Ammon's horn (tissue), 1 donor: ENCODE results near the gene NUMB.

Experiments
- DNase-seq: peaks from one replicate; pipeline ENCODE4 v3.0.0-alpha.2; 2016; ENCODE audit warnings: low spot score

NUMB gene

DNA sequence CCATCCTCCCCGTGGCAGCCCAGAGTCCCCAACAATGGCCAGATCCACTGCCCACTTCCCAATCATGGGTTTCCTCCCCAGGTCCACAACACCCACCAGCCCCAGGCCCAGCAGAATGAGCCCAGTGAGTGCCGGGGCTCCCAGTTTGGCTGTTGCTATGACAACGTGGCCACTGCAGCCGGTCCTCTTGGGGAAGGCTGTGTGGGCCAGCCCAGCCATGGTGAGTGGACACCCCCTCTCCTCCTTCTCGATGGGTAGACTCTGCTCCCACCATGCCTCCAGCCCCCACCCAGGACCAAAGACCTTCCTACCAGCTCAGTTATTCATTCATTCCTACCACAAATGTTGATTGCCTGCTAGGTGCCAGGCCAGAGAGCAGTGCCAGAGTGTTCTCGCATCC, 197.3 kb downstream of the NUMB start:
- no peak for DNase-seq

DNA sequence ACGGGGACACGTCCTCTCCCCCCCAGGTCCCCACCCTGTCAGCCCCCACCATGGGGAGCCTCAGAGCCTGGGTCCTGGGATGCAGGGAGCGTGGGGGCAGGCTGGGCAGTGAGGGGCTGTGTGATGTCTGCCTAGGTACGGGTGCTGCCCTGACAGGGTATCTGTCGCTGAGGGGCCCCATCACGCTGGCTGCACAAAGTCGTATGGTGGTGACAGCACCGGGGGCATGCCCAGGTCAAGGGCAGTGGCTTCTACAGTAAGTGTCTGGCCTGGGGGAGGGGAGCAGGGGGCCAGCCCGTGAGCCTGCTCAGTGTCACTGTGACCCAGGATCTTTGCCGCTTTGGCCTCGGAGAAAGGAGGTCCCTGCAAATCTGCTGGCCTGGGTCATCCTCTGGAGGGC, 197.8 kb downstream of the NUMB start:
- no peak for DNase-seq

DNA sequence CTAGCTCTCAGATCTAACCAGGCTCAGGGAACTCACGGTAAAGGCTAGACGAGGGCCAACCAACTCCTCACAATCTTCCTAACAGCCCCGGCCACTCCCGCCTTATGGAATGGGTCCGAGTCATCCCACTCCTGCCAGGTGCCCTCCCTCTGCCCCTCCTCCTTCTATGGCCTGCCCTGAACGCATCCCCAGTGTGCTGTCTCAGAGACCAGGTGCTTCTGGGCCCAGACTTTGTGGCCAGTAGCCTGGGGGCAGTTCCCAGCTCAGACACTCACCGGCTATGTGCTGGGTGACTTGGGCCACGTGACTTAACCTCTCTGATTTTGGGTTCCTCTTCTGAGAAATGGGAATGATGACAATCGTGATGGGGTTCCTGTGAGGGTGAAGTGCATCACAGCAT, 198.5 kb downstream of the NUMB start:
- DNase-seq, result no peak

DNA sequence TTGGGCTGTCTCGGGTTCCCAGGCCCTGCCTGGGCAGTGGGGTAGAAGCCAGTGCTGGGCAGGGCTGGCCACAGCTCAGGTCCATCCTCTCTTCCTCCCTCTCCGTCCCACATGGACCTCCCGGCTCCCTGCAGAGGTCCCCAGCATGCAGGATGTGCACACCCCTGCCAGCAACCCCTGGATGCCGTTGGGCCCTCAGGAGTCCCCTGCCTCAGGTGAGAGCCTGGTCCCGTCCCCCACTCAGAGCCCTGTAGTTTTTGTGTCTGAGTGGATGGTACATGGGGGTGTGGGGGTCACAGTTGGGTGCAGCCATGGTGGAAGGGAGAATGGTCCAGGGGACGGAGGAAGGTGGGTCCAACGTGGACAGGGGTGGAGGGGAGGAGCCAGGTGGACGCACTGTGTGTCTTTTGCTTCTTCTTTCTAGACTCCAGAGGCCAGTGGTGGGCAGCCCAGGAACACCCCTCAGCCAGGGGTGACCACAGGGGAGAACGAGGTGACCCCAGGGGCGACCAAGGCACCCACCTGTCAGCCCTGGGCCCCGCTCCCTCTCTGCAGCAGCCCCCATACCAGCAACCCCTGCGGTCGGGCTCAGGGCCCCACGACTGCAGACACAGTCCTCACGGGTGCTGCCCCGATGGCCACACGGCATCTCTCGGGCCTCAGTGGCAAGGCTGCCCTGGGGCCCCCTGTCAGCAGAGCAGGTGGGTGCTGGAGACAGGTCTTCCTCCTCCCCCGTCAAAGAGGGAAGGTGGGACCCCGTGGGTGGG, 199.3 kb downstream of the NUMB start:
- no peak for DNase-seq

DNA sequence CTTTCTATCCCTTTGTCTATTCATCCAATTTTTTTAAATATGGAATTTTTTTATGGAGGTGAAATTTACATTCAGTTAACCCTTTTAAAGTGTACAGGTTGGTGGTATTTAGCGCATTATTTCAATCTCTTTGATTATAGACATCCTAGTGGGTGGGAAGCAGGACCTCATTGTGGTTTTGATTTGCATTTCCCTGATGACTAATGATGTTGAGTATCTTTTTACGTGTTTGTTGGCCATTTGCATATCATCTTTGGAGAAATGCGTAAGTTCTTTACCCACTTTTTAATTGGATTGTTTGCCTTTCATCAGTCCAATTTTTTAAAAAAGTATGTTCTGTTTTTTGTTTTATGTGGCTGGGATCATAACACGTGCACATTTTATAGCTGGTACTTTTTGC, 200.3 kb downstream of the NUMB start:
- DNase-seq, result no peak

DNA sequence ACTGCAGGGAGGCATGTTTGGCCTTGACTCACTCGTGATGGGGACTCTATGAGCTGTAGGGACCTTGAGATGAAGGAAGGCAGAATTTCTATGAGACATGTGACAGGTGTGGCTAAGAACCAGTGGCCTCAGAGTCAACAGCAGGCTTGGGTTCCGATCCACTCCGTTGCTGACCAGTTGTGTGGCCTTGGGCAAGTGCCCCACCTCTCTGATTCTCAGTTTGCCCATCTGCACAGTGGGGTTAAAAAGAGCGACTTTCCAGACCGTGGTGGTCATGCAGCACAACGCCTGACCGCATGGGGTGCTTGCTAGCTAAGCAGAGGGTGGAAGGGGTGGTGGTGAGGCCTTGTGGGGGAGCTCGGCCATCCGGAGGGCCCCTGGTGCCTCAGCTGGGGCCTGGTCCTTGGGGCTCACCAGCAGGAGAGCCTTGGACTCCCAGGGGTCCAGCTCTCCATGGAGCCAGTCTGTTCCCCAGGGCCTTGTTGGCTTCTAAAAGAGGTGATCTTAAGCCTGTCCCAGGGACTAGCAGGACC, 202.6 kb downstream of the NUMB start:
- no peak for DNase-seq

DNA sequence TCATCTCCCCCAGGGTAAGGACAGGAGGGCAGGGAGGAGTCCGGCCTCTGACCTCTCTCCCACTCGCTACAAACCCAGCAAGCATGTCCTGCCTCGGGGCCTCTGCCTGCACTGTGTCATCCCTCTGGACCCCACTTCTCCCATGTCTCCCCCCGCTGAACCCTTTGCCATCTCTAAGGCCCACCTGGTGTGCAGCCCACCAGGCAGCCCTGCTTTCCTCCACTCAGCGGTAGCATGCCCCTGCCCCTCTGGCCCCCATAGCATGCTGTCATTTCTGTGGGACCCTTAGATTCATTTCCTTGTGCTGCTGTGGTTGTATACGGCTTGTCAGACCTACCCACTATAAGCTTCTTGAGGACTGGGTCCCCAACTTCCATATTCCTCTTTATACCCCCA, 203.3 kb downstream of the NUMB start:
- no peak for DNase-seq

DNA sequence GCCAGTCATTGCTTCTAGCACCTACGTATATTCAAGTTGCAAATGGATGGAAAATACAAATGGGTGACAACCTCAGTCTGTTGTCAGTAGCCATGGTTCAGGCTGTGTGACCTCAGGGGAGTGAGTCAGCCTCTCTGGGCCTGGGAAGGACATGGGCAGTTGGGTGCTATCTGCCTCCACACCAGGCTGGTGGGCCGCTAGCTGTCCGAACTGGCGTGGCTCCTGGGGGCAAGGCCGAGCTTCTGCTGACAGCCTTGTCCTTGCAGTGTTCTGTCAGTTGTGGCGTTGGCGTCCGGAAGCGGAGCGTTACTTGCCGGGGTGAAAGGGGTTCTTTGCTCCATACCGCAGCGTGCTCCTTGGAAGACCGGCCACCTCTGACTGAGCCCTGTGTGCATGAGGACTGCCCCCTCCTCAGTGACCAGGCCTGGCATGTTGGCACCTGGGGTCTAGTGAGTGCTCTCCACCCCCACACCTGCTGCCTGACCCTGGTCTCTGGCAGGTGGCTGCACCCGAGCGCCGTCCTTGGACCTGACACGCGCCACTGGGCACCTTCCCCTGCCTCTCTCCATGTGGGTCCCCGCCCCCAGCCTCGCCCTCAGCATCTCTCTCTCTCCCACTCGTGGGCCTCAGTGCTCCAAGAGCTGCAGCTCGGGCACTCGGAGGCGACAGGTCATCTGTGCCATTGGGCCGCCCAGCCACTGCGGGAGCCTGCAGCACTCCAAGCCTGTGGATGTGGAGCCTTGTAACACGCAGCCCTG, 203.9 kb downstream of the NUMB start:
- DNase-seq, result no peak

DNA sequence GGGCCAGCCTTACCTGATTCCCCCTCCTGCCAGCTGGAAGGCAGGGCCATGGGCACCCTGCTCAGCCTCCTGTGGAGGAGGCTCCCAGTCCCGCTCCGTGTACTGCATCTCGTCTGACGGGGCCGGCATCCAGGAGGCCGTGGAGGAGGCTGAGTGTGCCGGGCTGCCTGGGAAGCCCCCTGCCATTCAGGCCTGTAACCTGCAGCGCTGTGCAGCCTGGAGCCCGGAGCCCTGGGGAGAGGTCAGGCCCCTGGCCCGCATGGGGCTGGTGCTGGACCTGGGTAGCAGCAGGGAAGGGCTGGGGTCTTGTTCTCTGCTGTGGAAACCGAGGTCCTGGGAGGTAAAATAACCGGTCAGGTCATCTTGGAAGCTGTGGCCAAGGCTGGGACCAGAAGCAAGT, 204.6 kb downstream of the NUMB start:
- DNase-seq, result no peak

DNA sequence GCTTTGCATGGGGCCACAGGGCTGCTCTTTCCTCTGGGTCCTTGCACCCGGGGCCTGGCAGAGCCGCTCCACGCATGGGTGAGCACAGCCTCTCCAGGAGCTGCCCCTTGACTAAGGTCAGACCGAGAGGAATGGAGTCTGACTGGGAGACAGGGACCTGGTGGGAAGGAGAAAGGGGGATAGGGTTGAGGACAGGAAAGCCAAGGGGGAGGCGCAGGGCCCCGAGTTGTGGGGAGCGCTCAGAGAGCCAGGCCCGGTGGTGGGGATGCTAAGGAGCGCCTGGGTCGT, 205.1 kb downstream of the NUMB start:
- DNase-seq, result no peak

DNA sequence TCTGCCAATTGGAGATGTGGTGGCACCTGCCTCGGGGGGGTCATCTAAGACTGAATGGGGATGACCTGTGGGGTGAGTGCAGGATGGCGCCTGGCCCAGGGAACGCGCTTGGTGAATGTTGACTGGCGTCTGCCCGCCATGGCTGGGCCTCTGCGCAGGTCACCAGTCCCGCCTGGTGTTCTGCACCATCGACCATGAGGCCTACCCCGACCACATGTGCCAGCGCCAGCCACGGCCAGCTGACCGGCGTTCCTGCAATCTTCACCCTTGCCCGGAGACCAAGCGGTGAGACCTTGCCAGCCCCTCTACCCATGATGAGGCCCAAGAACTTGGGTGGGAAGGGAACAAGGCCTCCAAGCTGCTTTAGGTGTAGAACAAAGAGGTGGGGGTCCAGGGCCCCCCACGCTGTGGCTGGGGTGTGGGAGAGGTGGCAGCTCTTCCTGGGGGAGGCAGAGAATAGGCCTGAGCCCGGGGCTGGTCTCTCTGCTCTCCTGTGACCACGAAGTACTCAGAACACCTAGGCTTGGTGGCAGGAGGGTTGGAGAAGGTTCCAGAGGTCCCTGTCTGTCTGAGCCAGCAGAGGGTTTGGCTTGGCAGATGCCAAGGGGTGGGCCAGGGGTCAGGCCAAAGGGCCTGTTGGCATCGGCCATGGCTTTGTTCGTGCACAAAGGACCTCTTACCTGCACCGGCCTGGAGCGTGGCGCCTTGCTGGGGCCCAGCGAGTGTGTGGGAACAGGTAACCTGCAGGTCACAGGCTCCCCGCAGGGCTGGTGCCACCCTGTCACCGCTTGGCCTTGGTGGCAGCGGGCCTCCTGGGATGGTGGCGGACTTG, 205.6 kb downstream of the NUMB start:
- no peak for DNase-seq

DNA sequence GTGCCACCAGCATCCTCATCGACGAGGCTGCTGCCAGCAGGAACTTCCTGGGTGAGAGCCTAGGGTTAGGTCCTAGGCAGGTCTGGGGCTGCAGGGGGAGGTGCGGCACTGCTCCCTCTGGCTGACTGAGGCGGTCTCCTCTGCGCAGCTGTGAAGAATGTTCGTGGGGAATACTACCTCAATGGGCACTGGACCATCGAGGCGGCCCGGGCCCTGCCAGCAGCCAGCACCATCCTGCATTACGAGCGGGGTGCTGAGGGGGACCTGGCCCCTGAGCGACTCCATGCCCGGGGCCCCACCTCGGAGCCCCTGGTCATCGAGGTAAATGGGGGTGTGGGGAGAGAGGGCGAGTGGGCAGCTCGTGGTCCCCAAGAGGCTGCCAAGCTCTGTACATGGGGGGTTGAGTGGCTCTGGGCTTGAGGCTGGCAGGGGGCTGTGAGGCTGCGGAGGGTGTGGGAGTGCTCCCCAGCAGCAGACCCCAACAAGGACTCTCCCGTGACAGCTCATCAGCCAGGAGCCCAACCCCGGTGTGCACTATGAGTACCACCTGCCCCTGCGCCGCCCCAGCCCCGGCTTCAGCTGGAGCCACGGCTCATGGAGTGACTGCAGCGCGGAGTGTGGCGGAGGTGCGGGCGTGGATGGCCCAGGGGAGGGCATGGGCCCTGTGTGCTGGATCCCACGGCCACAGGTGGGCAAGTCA, 206.7 kb downstream of the NUMB start:
- no peak for DNase-seq

DNA sequence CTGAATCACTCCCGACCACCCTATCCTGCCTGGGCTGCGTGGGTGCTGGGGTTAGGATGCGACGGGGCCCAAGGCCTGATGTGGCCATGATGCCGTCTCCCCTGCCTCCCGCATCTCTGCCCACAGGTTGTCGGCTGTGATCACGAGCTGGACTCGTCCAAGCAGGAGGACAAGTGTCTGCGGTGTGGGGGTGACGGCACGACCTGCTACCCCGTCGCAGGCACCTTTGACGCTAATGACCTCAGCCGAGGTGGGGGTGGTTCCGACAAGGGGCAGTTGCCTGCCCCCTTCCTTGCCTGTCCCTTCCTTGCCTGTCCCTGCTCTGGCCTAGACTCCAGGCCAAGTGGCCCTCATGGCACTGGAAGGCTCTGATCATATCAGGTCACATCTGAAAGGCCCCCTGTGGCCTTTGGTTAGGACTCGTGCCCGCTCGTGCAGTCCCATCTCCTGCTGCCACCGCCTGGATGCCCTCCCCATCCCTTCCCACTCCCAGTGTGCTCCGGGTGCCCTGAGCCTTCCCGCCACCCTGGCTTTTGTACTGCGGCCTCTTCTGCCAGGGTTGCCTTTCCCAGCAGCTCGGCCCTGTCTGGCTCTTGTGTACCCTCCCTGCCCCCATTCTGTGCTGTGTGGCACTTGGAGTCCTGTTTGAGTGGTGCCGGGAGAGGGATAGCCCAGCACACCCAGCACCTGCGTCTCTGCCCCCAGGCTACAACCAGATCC, 207.4 kb downstream of the NUMB start:
- no peak for DNase-seq

DNA sequence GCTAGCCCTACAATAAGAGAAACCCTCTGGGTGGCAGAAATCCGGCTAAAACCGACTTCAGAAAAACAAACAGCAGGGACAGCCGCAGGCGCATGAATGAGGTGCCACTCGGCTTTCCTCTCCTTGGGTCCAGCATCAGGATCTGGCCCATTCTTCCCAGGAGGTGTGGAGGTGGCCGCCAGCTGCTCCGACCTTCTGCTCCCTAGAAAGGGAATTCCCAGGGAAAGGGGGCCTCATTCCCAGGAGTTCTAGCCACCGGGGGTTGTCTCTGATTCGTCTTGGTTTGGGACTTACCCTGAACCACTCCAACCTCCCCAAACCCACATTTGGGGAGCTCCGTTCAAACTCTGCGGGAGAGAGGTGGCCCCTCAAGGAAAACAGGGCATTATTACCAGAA, 208.0 kb downstream of the NUMB start:
- no peak for DNase-seq

DNA sequence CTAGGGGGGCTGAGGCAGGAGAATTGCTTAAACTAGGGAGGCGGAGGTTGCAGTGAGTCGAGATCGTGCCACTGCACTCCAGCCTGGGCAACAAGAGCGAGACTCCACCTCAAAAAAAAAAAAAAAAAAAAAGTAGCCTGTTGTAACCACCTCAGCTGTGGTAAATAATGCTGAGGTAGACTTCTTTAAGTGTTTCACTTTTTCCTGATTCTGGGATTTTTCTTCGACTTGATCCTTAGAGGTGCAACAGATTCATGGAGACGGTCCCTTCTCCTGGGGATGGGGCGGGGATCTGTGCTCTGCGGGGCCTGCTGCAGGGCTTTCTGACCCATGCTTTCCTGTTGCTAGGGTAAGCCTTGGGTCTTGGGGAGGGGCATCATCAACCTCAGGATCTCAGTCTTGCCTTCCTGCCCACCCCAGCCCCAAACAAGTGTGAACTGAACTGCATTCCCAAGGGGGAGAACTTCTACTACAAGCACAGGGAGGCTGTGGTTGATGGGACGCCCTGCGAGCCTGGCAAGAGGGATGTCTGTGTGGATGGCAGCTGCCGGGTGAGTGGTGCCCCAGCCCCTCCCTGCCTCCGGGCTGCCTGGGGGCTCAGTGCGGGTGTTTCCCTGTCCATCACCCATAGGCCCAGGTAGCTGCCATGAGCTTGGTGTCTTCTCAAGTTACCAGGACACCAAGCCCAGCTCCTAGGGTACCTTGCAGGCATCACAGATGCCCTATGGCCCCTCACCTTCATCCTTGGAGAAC, 208.6 kb downstream of the NUMB start:
- no peak for DNase-seq

DNA sequence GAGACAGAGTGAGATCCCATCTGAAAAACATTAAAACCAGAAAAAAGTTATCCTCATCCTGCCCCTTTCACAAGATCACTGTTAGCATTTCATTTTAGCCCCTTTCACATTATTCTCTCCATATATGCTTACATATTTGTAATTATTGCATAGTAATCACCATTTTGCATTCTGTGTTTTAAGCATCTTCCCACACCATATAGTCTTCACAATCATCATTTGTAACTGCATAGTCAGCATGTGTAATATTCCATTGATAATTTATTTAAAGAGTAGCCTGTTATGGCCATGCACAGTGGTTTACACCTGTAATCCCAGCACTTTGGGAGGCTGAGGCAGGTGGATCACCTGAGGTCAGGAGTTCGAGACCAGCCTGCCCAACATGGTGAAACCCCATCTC, 209.2 kb downstream of the NUMB start:
- no peak for DNase-seq

DNA sequence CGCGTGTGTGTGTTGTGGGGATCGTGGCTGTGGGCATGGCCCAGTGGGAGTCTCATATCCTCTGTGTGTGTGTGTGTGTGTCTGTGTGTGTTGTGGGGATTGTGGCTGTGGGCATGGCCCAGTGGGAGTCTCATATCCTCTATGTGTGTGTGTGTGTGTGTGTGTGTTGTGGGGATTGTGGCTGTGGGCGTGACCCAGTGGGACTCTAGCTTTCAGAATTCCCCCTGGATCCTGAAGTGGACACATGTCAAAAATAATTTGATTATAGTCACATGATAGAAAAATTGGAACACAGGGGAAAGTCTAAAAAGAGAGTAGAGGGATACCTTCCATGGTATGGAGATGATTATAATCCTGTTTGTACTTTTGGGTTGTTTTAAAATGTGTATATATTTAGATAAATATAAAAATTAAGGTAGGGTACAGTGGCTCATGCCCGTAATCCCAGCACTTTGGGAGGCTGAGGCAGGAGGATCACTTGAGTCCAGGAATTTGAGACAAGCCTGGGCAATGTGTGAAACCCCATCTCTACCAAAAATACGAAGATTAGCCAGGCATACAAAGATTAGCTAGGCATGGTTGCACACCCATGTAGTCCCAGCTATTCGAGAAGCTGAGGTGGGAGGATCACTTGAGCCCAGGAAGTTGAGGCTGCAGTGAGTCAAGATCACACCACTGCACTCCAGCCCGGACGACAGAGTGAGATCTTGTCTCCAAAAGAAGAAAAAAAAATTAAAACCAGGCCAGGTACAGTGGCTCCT, 210.1 kb downstream of the NUMB start:
- no peak for DNase-seq

DNA sequence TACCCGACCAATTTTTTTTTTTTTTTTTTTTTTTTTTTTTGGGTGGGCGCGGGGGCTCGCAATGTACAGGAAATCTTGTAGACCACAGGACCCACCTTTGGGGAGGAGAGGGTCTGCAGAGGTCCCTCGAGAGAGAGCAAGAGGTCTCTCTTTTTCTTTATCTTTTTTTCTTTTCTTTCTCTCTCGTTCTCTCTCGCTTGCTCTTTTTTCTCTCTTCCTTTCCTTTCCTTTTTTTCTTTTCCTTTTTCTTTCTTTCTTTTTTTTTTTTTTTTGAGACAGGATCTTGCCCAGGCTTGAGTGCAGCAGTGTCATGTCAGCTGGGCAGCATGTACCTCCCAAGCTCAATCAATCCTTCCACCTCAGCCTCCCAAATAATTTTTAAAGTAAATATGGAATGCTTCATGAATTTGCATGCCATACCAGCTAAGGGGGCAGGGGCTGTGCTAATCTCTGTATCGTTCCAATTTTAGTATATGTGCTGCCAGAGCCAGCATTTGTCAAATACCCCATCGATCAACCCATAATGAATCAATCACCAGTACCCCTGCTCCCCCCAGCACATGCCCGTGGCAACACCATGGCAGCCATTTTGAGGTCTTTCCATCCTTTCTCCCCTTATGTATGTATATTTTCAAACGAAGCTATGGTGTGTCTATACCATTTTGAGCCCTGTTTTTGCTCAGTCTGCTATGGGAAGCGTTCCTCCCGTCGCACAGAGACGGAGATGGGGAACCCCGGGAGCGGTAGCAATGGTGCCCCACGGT, 211.8 kb downstream of the NUMB start:
- DNase-seq, result no peak
